NCI-H1436 (cell line): Measurements from ENCODE around the gene PTPRO.

Source experiments
- DNase-seq: peaks from one replicate; lab custom pipeline; 2025; lab: John Stamatoyannopoulos, UW

Gene PTPRO

DNA sequence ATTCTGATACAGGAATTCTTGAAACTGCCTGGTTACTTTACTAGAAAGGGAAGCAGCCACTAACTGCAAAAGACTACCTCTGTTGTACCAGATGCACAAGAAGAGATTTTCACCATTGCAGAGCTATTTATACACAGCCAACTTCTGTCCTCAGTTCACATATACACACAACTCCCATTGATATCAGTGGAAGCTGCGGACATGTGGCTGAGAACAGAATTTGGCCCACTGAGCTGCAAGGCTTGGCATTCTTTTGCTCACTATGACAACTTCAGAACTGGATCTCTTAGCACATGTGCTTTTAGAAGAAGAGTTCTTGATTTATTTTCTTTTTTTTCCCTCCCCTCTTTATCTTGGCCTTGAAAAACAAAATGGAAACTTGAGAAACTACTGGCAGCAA, 28.3 kb downstream of the PTPRO start:
- DNase-seq: no peak

DNA sequence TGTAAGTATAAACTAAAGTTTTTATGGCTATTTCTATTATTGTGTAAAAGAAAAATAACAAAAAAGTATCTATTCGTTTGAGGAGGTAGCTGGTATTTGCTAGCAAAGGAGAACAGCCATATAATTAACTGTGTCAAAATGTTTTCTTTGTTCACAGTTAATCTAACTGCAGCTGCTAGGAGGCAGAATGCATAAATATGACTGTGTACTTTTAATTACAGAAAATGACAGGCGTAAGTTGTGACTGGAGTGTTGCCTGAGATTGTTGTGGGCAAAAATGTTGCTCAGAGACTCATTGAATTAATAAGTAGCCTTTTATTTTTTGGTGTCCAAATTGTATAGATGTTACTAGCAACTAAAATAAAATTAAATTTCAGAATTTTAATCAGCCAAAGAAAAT, 33.5 kb downstream of the PTPRO start:
- DNase-seq: peak; percentile 18

- peak; percentile 83 for DNase-seq
Measured at GRCh38 chr12:15356951-15357364, 34.6 kb downstream of the PTPRO start.

DNA sequence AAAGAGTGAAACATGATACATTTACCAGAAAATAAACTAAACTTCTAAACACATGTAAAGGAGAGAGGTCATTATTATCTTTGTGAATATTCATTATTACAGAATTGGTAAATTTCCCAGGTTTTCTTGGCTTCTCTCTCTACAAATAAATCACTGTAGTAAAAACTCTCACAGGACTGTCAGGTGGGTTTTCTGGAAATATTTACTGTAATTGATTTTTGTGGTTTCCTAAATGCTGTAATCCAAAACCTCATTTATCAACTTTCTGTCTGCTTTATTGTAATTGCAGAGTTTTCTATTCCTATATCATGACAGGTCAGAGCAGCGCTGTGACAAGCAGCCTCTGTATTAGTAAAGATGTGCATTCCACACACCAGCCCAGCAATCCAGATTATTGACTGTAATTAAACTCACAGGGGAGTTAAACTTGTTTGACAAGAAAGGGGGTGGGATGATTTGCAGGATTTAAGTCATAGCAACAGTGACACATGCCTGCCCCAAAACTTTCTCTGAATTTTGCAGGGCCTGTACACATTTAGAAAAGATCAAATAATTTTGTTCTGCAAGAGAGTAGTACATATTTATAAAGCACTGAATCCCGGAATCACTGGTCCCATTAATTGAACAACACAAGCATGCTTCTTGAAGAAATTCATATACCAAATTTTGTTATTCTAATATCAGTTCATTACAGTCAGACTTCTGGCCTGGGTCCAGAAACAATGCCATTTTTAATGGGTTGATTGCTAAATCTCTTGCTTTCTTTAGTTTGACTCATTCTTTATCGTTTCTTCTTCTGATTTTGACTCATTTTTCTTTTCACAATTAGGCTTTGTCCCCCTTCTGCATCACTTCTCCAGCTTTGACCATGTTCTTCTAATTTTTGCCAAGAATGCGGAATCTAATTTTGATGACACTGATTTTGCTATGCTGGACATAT, 42.2 kb downstream of the PTPRO start:
- no peak for DNase-seq

DNA sequence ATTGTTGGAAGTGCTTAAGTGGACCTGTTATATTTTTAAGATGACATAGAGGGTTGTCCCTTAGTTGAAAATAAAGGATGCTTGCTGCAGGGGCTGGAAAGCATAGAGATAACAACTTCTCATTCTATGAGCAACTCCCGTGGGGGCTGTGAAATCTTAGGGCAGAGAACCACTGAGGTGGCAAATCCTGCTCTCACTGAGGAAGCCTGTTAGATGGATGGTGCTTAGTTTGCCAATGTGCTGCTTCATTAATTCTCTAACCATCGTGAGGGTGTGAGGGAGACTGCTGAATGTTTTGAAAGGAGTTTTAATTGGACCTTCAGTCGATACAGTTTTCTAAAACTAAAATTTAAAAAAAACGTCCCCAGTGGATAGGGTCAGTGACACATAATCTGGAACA, 46.5 kb downstream of the PTPRO start:
- DNase-seq: no peak

DNA sequence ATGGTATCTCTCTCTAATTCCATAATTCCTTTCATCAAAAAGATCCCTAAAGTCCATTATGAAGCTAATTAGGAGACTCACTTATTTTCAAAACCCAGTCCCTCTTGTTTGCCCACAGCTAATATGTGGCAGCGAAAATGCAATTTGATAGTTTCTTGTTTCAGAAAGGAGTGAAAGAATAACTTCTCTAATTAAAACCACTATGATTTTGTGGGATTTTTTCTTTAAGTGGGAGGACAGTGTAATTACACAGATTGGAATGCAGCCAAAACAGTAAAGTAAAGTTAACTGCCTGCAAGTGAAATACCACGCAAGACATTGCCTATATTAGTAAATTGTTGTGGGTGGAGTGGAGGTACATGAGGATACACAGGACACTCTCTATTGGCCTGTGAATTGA, 50.0 kb downstream of the PTPRO start:
- DNase-seq: no peak

DNA sequence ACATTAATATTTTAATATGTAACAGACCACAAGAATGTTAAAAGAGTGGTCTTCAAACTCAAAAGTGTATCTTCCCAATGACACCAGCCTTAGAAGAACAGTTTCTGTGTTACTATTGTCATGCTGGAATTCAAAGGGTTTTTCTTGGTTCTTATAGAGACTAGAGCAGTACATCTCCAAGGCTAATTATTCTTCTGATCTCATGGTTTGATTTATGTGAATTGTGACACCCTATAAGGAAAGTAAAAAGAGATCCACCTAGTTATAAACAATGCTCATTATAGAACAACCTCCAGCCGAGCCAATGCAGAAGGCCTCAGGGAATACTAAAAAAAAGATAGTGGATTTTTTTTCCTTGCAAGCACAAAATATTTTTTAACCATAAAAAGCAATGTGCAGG, 65.5 kb downstream of the PTPRO start:
- DNase-seq: no peak

DNA sequence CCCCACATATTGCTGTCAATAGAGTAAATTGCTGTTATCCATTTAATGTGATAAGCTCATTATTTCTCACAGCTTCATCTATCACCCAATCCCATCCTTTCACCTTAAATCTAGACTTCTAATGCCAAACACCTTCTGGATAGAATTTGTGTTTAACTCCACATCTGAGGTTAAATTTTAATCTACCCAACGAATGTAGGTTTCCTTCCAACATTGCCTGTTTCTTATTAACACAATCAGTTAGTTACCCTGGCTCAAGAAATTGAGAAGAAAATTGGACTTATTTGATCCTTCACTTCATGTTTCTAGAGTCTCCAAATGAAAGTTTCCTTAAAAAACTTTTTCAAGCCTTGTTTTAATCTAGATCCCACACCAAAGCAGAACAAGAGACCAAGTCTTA, 67.3 kb downstream of the PTPRO start:
- no peak for DNase-seq

DNA sequence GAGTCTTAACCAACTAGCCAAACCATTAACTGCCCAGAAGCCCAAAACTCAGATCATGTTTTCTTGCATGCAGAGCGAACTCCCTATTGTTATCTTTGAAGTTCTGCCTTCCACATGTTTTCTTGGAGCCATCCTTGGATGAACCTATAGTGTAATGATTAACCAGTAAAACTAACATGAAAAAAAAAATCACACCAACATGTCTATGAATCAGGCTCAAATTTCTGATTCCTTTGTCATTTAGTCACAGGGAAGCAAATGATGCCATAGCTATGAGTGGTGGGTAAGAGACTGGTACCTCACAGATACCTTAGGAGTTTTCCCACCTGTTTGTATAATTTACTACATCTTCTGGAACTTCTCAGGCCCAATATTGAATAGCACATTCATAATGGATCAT, 70.7 kb downstream of the PTPRO start:
- DNase-seq: no peak

GRCh38 chr12:15393995-15394394, 71.7 kb downstream of the PTPRO start:
- no peak for DNase-seq

DNA sequence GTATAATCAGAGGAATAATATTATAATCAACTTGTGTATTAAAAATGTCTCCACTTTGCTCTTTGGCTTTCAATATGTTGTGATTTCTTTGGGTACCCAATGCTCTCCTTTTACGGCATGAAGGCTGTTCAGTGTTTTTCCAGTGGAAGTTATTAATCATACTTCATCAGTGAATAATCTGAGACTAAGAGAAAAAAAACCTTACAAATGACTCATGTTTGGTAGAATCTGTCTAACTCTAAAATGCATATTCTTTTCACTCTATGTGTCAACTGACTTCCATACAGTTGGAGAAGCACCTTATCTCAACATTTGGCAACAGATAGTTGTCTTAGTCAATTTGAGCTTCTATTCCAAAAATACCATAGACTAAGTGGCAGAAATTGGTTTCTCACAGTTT, 82.2 kb downstream of the PTPRO start:
- DNase-seq: no peak

- DNase-seq: no peak
Measured at GRCh38 chr12:15405606-15406005, 83.3 kb downstream of the PTPRO start.

DNA sequence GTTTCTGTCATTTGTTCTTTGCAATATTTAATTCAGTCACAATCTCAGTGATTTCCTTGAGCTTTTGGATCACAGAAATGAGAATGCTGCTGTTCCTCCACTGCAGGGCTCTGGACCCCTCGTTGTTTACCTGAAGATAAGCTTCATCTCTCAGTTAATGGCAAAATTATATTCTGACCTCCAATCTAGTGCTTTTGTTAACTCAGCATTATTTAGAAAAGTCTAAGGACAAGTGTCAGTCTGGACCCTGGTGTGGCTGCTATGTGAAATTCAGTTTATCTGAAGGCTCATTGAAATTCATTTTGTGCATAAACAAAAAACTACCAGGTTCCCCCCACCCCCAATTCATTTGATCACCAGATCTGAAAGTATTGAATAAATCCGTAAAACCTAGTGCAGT, 84.7 kb downstream of the PTPRO start:
- DNase-seq: no peak

GRCh38 chr12:15411842-15412241, 89.5 kb downstream of the PTPRO start:
- DNase-seq: no peak

- no peak for DNase-seq
Measured at GRCh38 chr12:15417691-15418090, 95.4 kb downstream of the PTPRO start.

DNA sequence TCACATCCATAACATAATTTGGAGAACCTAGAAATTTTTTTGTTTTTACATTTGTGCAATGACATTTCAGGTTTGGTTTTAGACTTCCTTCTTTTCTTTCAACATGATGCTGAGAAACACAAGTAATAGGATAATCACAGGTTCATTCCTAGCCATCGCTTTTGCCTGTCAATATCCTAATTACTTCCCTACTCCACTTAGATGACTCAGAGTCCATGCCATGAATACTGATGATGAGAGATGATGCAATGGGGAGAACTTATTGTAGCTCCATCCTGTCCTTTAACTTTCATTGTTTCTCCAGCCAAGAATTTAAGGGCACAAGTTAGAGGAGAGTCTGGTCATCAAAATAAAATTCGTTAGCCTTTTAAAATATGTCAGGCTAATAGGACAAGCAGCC, 101.3 kb downstream of the PTPRO start:
- no peak for DNase-seq

DNA sequence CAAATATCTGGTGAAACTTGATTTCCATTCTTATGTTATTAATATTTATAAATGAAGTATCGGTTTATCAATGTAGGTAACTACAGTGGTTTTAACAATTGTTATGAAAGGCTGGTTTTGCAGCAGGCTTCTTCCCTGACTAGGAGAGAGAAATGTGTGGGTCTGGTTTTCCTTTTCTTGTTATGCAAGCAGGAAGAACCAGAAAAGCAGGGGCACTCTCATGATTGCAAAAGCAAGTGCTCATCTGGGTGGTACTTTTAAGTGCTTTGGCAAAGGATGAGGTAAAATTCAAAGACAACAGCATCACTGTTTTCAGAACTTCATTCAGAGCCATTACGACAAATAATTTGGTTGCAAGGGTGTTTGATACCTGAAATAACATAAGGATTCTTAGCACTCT, 105.6 kb downstream of the PTPRO start:
- no peak for DNase-seq

DNA sequence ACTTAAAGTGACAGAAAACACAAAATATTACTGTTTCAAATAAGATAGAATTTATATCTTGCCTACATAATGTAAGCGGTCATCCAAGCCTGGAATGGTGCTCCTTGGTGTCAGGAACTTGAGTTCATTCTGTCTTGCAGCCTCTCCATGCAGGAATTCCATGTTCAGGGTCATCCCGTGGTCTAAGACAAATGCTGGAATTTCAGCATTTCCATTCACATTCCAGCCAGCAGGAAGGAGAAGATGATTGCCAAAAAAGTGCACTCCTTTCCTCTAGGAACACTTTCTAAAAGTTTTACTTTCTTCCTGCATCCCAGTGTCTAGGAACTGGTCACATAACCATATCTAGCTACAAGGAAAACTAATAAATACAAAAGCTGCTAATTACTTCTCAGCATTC, 106.3 kb downstream of the PTPRO start:
- no peak for DNase-seq

DNA sequence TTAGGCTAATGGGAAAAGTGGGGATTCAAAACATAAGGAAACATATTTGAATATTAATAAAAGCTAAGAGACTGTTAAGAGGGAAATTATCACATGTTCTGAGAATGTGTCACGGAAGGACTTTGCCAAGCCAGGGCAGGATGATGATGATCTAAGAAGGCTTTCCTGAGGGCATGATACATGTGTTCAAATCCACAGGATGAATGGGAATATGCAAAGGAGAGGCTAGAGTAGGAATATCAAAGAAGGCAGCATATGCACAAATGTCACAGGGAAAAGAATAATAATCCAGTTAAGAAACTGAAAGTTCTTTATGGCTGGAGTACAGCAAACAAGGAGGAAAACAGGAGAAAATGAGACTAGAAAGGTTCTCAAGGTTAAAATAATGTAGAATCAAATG, 107.0 kb downstream of the PTPRO start:
- DNase-seq: no peak

DNA sequence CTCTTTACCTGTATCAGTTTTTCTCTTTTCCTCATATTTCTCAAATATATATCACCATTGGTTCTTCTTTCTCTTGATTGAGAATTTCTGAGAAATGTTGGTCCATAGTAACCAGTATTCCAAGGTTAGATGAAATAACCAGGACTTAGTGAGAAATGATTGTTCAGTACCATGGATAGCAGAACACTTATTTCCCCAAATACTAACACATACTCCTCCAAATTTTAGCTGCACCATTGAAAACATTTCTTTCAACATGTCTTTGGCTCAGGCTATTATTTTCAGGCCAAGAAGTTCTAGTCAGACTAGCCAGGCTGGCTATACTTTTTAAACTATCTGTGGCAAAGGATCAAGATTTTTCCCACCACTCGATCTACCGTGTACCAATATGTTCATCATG, 113.3 kb downstream of the PTPRO start:
- no peak for DNase-seq

DNA sequence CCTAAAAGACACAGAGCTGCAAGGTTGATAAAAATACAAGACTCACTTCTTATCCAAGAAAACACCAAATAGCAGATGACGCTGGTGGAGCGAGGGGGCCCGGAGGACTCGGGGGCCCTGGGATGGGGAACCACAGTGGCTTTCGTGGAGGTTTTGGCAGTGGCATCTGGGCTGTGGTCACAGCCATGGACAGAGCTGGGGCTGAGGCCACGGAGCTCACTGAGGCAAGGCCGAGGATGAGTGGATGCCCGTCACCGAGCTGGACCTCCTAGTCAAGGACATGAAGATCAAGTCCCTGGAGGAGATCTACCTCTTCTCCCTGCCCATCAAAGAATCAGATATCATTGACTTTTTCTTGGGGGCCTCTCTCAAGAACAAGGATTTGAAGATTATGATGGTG, 117.2 kb downstream of the PTPRO start:
- DNase-seq: no peak

- no peak for DNase-seq
Measured at GRCh38 chr12:15443050-15443449, 120.7 kb downstream of the PTPRO start.

- DNase-seq: no peak
Measured at GRCh38 chr12:15443611-15444010, 121.3 kb downstream of the PTPRO start.

- no peak for DNase-seq
Measured at GRCh38 chr12:15444523-15444922, 122.2 kb downstream of the PTPRO start.
